Mesendoderm (in vitro differentiated cells): ENCODE results near the gene COL5A2.

ENCODE experiments used
- DNase-seq: peaks from one replicate; pipeline ENCODE4 v3.0.0; 2013
- H2AK5ac ChIP-seq: 2 replicates; pipeline ENCODE4 v1.6.1; 2013; ENCODE audit warnings: low read length, inconsistent platforms
- H2BK120ac ChIP-seq: 2 replicates; pipeline ENCODE4 v1.6.1; 2013; ENCODE audit warnings: low read depth, mild to moderate bottlenecking, low read length, moderate library complexity, mixed read lengths
- H2BK15ac ChIP-seq: replicated peaks from 2 replicates; pipeline ENCODE4 v1.6.1; 2013; ENCODE audit warnings: low read depth, mild to moderate bottlenecking, moderate library complexity
- H2BK5ac ChIP-seq: 2 replicates; pipeline ENCODE4 v1.6.1; 2013; ENCODE audit warnings: low read length, inconsistent platforms
- H3K18ac ChIP-seq: 2 replicates; pipeline ENCODE4 v1.6.1; 2013; ENCODE audit warnings: mild to moderate bottlenecking, low read length, mixed read lengths
- H3K23ac ChIP-seq: one replicate; pipeline ENCODE4 v1.6.1; 2013; ENCODE audit warnings: low read length
- H3K27ac ChIP-seq: 2 replicates; pipeline ENCODE4 v1.5.1; 2013; ENCODE audit warnings: low read depth, mild to moderate bottlenecking, inconsistent platforms, low read length, moderate library complexity
- H3K27me3 ChIP-seq: 2 replicates; pipeline ENCODE4 v1.6.1; 2013; ENCODE audit warnings: low read length, control low read depth, mild to moderate bottlenecking, inconsistent platforms; ENCODE audit not compliant: insufficient read depth, poor library complexity
- H3K36me3 ChIP-seq: 2 replicates; pipeline ENCODE4 v1.6.1; 2013; ENCODE audit warnings: low read length, inconsistent platforms; ENCODE audit not compliant: control insufficient read depth, insufficient read depth
- H3K4ac ChIP-seq: one replicate; pipeline ENCODE4 v1.6.1; 2013; ENCODE audit warnings: low read depth, mild to moderate bottlenecking, low read length, moderate library complexity
- H3K4me1 ChIP-seq: 2 replicates; pipeline ENCODE4 v1.6.1; 2013; ENCODE audit warnings: low read depth, low read length, inconsistent platforms; ENCODE audit not compliant: control insufficient read depth
- H3K4me2 ChIP-seq: 2 replicates; pipeline ENCODE4 v1.6.1; 2013; ENCODE audit warnings: low read length
- H3K4me3 ChIP-seq: 2 replicates; pipeline ENCODE4 v1.5.1; 2013; ENCODE audit warnings: mild to moderate bottlenecking, low read length
- H3K56ac ChIP-seq: one replicate; pipeline ENCODE4 v1.6.1; 2013; ENCODE audit warnings: low read length
- H3K79me1 ChIP-seq: 2 replicates; pipeline ENCODE4 v1.6.1; 2013; ENCODE audit warnings: low read length, inconsistent platforms
- H3K79me2 ChIP-seq: 2 replicates; pipeline ENCODE4 v1.6.1; 2013; ENCODE audit warnings: mild to moderate bottlenecking, low read length; ENCODE audit not compliant: control insufficient read depth, insufficient read depth
- H3K9ac ChIP-seq: 2 replicates; pipeline ENCODE4 v1.6.1; 2013; ENCODE audit warnings: low read length, inconsistent platforms
- H4K5ac ChIP-seq: one replicate; pipeline ENCODE4 v1.6.1; 2013; ENCODE audit warnings: low read length
- H4K8ac ChIP-seq: one replicate; pipeline ENCODE4 v1.6.1; 2013; ENCODE audit warnings: low read depth, mild to moderate bottlenecking, control low read depth, low read length, moderate library complexity
- WGBS: extraction: QIAGEN DNeasy Blood & Tissue Kit; methylation state at CpG from one replicate; pipeline ENCODE4 v1.1.7; 2013; ENCODE audit warnings: low lambda C conversion rate, missing lambda C conversion rate; ENCODE audit not compliant: insufficient coverage; ENCODE audit errors: extremely low coverage; 5-methylcytosine and 5-hydroxymethylcytosine counted together

Gene COL5A2

DNA sequence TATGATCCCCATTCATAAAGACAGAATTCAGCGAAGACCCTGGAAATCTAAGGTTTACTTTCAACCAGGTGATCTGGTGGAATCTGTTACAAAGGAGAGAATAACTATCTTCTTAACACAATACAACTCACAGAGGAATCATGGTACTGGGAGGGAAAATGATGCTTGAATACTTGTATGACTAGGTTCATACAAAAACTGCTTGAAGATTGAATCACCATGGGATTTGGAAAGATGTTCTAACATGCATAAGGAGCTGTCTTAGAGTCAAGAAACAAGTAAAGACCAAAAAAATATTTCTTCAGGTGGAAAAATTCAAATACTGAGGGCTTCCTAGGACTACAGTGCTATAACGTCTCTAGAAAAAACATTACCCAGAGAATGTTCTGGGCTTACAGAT lies 32.2 kb downstream of the COL5A2 start:
- no peak for DNase-seq
- H3K4me2 ChIP-seq = no peak overlapping the region
- no peak overlapping the region for H3K18ac ChIP-seq
- WGBS = no CpG with 5 or more reads among the region's 2 CpGs
- no peaks in the 10 kb centered on the region for H3K27me3 ChIP-seq
- no peaks in the 10 kb centered on the region for H3K36me3 ChIP-seq
- no peak overlapping the region for H3K4me3 ChIP-seq
- H3K27ac ChIP-seq = no peak overlapping the region
- H3K23ac ChIP-seq = no peak overlapping the region
- no peak overlapping the region for H2BK5ac ChIP-seq
- H2BK120ac ChIP-seq = no peak overlapping the region
- H4K8ac ChIP-seq = peak overlapping the region; percentile 81
- H3K79me2 ChIP-seq = peaks cover 19% of the 10 kb centered on the region
- H3K9ac ChIP-seq = no peak overlapping the region
- no peak overlapping the region for H3K56ac ChIP-seq
- no peak overlapping the region for H2AK5ac ChIP-seq
- H3K79me1 ChIP-seq = peaks cover 2% of the 10 kb centered on the region
- H4K5ac ChIP-seq = no peak overlapping the region
- H2BK15ac ChIP-seq = no peak overlapping the region
- no peak overlapping the region for H3K4ac ChIP-seq
- no peaks in the 10 kb centered on the region for H3K4me1 ChIP-seq

- Histone ChIP-seq H3K4me3 (no peak overlapping the region), H2BK15ac (no peak overlapping the region), H3K4me2 (no peak overlapping the region), H3K27ac (no peak overlapping the region), H3K36me3 (no peaks in the 10 kb centered on the region), H4K5ac (no peak overlapping the region), H2BK5ac (no peak overlapping the region), H3K9ac (no peak overlapping the region), H3K79me2 (peaks cover 16% of the 10 kb centered on the region), H4K8ac (no peak overlapping the region), H2BK120ac (no peak overlapping the region), H3K23ac (no peak overlapping the region), H3K56ac (no peak overlapping the region), H3K4me1 (no peaks in the 10 kb centered on the region), H3K18ac (no peak overlapping the region), H3K27me3 (no peaks in the 10 kb centered on the region), H3K79me1 (peaks cover 2% of the 10 kb centered on the region), H2AK5ac (no peak overlapping the region), H3K4ac (no peak overlapping the region)
- no peak for DNase-seq
- no CpG with 5 or more reads among the region's 2 CpGs for WGBS
Observed at GRCh38 chr2:189146553-189146952, 33.0 kb downstream of the COL5A2 start.

DNA sequence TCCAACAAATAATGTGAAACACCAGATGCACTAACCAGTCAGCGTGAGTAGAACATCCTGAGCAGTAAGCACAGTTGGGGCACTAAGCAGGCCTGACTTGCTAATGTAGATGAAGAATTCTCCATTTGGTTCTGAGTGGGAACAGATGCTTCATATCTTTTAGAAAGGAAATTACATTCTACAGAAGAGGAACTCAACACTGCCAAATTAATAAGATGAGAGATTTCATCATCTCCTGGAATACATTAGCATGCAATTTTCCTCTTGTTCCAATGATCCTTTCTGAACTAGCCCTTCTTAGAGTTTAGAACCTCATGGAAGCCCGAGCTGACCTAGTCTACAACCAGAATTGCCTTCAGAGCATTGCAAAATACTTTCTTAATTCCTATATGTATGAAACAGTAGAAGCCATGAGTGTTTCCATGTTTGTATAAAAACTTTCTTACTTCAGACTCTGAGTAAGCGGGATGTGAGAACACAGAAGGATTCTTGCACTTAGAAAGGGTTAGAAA lies 34.8 kb downstream of the COL5A2 start:
- Histone ChIP-seq H4K8ac (no peak overlapping the region), H3K4me2 (no peak overlapping the region), H2BK15ac (no peak overlapping the region), H3K23ac (no peak overlapping the region), H3K36me3 (no peaks in the 10 kb centered on the region), H3K56ac (no peak overlapping the region), H2BK120ac (no peak overlapping the region), H3K27me3 (no peaks in the 10 kb centered on the region), H3K4ac (no peak overlapping the region), H3K4me1 (no peaks in the 10 kb centered on the region), H3K79me1 (peaks cover 2% of the 10 kb centered on the region), H4K5ac (no peak overlapping the region), H3K4me3 (no peak overlapping the region), H3K79me2 (peaks cover 13% of the 10 kb centered on the region), H3K27ac (no peak overlapping the region), H2BK5ac (no peak overlapping the region), H3K18ac (peak overlapping the region; percentile 41), H3K9ac (no peak overlapping the region), H2AK5ac (no peak overlapping the region)
- no CpG with 5 or more reads among the region's 3 CpGs for WGBS
- DNase-seq = peak; percentile 64

GRCh38 chr2:189143925-189144324 lies 35.6 kb downstream of the COL5A2 start:
- H4K8ac ChIP-seq = no peak overlapping the region
- H4K5ac ChIP-seq = no peak overlapping the region
- no peak overlapping the region for H2BK5ac ChIP-seq
- no peaks in the 10 kb centered on the region for H3K27me3 ChIP-seq
- no peak overlapping the region for H3K9ac ChIP-seq
- peaks cover 2% of the 10 kb centered on the region for H3K79me1 ChIP-seq
- no peak overlapping the region for H3K4ac ChIP-seq
- no peak overlapping the region for H3K27ac ChIP-seq
- no peak overlapping the region for H2BK120ac ChIP-seq
- no peak overlapping the region for H2AK5ac ChIP-seq
- no peak overlapping the region for H3K18ac ChIP-seq
- H3K4me2 ChIP-seq = no peak overlapping the region
- H3K4me3 ChIP-seq = no peak overlapping the region
- H2BK15ac ChIP-seq = no peak overlapping the region
- H3K23ac ChIP-seq = no peak overlapping the region
- WGBS = no CpG with 5 or more reads among the region's 2 CpGs
- DNase-seq = no peak
- H3K79me2 ChIP-seq = peaks cover 13% of the 10 kb centered on the region
- H3K4me1 ChIP-seq = no peaks in the 10 kb centered on the region
- no peaks in the 10 kb centered on the region for H3K36me3 ChIP-seq
- no peak overlapping the region for H3K56ac ChIP-seq

DNA sequence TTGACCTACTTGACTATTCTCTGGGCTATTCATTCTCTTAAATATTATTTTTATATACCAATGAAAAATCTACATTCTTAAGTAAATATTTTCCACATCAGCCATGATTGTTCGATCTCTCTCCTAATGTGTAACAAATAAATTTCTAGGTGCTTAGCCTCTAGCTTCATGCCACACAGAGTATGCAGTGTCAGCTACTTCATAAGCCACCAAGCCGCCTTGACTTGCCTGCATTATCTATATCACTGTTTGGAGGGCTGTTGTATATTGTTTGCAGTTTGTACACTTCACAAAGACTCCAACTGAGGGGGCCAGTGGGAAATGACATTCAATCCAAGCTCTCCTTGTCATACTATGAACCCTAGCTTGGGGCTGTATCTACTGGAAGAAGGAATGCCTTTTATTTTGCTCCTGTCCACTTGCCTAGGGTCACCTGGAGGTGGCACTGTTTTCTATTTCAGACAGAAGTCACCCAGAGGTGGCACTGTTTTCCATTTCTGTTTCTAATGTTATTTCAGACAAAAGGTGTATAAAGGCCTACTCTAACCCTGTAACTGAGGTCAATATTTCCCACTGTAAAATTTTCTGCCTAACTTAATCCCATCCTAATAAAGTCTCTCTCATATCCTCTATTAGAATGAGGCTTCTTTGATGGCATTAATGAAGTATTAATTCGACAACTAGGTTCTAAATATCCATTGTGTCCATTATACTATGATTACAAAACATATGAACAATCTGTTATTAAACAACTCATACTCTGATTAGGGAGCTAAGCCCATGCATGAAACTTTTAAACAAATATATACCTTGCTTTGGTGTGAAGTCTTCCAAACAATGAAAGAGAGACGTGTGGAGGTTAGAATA lies 36.4 kb downstream of the COL5A2 start:
- H3K27ac ChIP-seq = no peak overlapping the region
- no peak overlapping the region for H4K8ac ChIP-seq
- H2BK15ac ChIP-seq = no peak overlapping the region
- H3K9ac ChIP-seq = peak overlapping the region; percentile 40
- no peaks in the 10 kb centered on the region for H3K36me3 ChIP-seq
- no CpG with 5 or more reads among the region's 4 CpGs for WGBS
- H3K27me3 ChIP-seq = no peaks in the 10 kb centered on the region
- no peak overlapping the region for H3K4me3 ChIP-seq
- H4K5ac ChIP-seq = no peak overlapping the region
- H2BK5ac ChIP-seq = no peak overlapping the region
- H3K79me1 ChIP-seq = peaks cover 2% of the 10 kb centered on the region
- H2BK120ac ChIP-seq = no peak overlapping the region
- no peak overlapping the region for H2AK5ac ChIP-seq
- H3K4me2 ChIP-seq = no peak overlapping the region
- H3K56ac ChIP-seq = peak overlapping the region; percentile 82
- peak; percentile 91 for DNase-seq
- H3K18ac ChIP-seq = no peak overlapping the region
- no peak overlapping the region for H3K4ac ChIP-seq
- no peak overlapping the region for H3K23ac ChIP-seq
- peaks cover 13% of the 10 kb centered on the region for H3K79me2 ChIP-seq
- no peaks in the 10 kb centered on the region for H3K4me1 ChIP-seq
